Measurements from ENCODE around the gene HIPK2.
A peak's percentile ranks its signal among the peaks of the same experiment; 100 is the strongest.
"Not testable (repeated sequence)": the region's sequence is repeated elsewhere in the genome, so short reads cannot be mapped to it uniquely, and the experiment has no call there.

HIPK2 gene

DNA sequence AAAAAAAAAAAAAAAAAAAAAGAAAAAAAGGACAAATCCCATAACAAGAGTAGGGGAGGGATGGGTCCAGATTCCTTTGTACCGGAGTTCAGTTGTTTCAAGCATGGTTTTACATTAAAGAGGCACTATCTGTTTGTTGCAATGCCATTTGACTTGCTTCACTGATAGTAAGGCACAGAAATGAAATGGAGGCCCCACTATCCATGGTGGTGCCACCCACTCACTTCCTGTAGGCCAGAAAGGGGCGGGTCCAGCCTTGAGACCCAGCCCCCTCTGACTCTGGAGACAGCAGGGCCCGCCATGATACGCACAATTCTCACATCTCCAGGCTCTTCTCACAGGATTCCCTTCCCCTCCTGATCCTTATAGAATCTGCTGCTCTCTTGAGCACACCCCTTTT is 154.3 kb downstream of the HIPK2 start:
- peak in 1 of 2 donors; percentile 16 for DNase-seq (ENCODE audit: low read depth in 2 of 2)

DNA sequence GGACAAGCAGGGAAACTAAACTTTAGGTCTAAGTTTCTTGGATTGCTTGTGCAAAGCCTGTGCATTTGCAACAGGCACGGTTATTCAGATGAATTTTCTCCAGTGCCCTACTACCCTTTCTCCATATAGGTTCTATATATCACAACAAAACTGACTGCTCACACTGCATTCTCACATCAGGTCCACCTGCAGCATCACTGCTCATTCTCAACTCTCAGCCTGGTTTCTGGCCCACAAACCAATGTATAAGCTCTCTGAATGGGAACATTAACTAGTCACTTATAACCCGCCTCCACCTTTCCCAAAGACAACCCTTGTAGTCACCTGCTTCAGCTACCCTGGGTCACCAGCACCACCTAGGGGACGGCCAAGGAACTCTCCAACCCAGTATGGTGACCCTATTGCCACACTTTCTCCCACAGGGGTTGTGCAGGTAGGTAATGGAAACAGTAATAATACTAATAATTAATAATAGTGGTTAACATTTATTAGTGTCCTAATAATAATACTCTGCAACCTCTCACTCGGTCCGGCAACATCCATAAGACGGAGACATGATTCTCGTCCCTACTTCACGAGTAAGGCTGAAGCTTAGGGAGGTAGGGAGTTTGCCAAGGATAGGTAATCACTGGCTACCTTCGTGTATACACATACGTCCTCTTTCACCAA is 157.0 kb downstream of the HIPK2 start:
- DNase-seq (ENCODE audit: low read depth in 2 of 2): peak; percentile 32 to 35

DNA sequence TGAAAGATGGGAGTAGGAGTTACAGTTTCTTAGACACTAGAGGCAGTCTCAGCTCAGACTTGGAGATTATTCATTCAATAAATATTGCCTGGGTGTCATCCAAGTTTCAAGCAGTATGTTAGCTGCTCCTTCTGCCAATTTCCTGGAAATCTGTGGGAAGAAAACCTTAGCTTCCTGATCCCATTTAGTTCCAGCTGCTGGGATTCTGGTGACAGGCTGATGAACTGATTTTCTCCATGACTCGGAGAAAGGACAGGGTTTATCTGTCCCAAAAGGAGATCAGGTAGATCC is 158.5 kb downstream of the HIPK2 start:
- no peak for DNase-seq (ENCODE audit: low read depth in 2 of 2)

DNA sequence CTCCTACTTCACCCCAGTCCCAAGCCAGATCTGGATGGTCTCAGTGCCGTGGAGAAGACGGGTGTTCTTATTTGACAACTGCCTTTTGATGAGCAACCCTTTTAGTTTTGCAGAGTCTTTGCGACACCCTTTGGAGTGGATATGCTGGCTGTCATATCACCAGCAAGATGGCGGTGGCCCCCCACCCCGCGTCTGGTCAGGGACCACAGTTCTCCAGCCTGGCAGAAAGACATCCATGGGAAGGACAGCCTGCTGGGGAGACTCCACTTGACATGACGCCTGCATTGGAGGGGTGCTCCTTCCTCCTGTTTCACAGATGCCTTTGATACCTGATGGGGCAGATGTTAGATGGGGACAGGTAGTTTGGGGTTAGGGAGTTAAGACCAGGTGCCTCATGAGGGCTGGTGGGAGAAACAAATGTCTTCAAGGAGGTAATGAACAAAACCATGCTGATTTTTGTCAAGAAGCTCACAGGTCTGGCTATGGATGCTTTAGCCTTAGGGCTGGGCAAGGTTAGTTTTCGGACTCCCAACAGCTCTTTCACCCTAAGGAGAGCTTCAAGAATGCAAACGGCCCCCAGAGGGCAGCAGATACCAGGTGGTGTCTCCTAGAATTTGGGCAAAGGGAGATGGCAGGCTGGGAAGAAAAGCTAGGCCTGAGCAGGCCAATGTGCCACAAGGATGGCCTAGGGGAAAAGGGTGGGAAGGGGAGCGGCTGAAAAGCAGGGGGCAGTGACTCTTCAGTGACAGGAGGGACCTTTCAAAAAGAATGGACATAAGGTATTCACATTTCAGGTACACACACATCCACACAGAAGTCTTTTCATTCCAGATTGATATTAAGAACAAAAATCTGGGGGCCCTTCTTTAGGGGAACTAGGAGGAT is 159.1 kb downstream of the HIPK2 start:
- DNase-seq (ENCODE audit: low read depth in 2 of 2): peak in 1 of 2 donors; percentile 6

DNA sequence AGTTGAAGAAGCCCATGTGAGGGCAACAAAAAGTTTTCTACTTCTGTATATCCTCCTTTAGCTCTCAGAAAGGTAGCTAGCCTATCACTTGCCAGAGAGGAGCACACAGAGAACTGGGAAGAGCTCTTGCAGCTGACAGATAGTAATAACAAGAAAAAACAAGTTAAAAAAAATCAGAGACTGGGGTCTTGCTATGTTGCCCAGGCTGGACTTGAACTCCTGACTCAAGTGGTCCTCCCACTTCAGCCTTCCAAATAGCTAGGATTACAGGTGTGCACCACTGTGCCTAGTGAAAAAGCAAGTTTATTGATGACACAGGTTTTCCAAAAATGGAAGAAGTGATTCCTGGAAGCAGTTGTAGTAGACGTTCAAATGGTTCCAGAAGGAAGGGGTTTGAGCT is 160.7 kb downstream of the HIPK2 start:
- no peak for DNase-seq (ENCODE audit: low read depth in 2 of 2)

GRCh38 chr7:139614886-139615285 is 162.9 kb downstream of the HIPK2 start:
- DNase-seq (ENCODE audit: low read depth in 2 of 2): no peak

DNA sequence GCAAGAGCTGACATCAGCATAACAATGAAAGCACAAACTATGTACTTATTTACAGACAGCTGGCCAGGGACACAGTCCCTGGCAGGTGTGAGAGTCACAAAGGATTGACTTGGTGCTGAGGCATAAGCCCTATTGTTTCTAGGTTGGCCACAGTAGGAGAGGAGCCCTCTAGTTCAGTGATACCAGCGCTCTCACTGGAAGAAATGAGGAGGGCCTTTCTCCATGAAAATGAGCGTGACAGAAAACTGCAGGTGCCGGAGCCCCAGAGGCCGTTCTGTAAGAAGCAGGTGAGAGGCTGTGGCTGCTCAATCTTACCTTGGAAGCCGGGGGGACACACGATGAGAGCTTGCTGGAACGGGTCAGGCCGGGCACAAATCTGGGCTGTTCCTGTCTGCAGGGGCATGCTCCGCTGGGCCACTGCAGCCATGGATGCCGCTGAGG is 163.8 kb downstream of the HIPK2 start:
- no peak for DNase-seq (ENCODE audit: low read depth in 2 of 2)

GRCh38 chr7:139611556-139611955 is 166.2 kb downstream of the HIPK2 start:
- not testable (repeated sequence) for DNase-seq (ENCODE audit: low read depth in 2 of 2)

- no peak for DNase-seq (ENCODE audit: low read depth in 2 of 2)
These were observed 167.2 kb downstream of the HIPK2 start for GRCh38 chr7:139610595-139610994.

DNA sequence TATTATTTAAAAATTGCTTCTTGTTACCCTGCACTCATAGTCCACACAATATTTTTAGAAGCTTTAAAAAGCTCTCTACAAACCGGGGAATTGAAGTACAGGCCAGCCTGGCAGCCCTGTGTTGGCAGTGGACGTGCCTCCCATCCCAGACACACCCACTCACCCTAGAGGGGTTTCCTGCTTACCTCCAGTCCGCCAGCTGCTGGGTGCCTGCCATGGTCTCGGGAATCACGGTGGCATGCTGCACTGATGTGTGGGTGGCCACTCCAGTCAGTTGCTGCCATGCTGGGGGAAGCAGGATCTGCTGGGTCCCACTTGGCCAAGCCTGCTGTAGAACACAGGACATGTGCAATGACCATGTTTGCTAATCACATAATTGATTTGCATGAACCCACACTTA is 173.9 kb downstream of the HIPK2 start:
- DNase-seq (ENCODE audit: low read depth in 2 of 2): no peak

DNA sequence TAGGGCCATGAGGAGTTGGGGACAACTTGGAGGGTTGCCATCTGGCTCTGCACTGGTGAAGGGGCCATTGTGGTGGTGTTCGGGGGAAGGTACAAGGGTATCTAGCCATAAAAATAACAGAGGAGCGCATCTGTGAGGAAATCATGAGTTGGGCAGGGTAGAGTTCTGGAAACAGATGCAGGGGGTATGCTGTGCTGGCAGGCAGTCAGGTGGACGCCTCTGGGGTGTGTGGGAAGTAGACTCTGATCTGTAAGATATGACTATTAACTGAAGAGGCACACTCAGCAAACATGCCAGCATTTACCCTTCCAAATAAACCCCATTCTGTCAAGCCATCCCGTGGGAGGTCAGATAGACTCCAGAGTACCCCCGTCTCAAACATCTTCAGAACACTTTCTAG is 174.5 kb downstream of the HIPK2 start:
- DNase-seq (ENCODE audit: low read depth in 2 of 2): no peak

DNA sequence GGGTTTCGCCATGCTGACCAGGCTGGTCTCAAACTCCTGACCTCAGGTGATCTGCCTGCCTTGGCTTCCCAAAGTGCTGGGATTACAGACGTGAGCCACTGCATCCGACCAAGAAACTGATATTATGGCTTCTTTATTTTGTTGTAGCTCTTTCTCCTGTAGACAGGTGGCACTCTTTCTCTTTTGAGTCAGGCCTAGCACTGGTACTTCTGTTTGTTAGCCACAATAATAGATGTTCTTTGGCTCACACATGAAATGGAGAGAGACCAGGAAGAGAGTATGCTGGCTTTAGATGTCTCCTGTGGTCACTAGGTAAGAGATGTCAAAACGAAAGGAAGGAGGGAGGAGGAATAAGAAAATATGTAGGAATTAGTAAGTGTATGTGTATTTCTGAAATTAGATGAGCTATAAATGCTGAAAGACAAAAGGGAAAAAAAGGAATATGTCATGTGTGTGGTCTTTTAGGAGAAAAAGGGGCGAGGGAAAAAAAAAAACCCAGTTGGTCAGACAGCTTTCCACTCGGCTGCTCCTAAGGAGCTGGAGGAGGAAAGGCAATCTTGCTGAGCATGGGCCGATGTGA is 175.6 kb downstream of the HIPK2 start:
- DNase-seq (ENCODE audit: low read depth in 2 of 2): no peak

GRCh38 chr7:139601176-139601575 is 176.6 kb downstream of the HIPK2 start:
- no peak for DNase-seq (ENCODE audit: low read depth in 2 of 2)

DNA sequence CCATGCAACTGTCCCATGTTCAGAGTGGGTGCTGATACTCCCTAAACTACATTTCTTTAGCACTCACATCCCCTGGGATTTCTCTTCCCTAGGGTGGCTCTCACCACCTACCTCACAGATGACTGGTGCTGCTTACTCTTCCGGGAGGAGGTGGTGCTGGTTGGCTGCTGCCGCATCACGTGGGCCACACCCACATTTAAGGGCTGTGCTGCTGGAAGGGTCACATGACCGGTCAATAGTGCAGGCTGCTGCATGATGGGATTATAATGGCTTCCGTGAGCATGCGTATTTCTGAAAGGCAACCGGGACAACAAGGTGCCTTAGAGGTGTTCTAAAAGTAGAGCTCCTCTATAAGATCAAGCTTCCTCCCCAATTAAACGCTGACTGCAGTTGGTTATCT is 177.5 kb downstream of the HIPK2 start:
- no peak for DNase-seq (ENCODE audit: low read depth in 2 of 2)

- DNase-seq (ENCODE audit: low read depth in 2 of 2): no peak
These were observed 179.2 kb downstream of the HIPK2 start for GRCh38 chr7:139598642-139599041.

GRCh38 chr7:139597028-139597427 is 180.8 kb downstream of the HIPK2 start:
- DNase-seq (ENCODE audit: low read depth in 2 of 2): no peak

- no peak for DNase-seq (ENCODE audit: low read depth in 2 of 2)
These were observed 181.2 kb downstream of the HIPK2 start for GRCh38 chr7:139596626-139597025.

GRCh38 chr7:139595806-139596205 is 182.0 kb downstream of the HIPK2 start:
- DNase-seq (ENCODE audit: low read depth in 2 of 2): no peak

- DNase-seq (ENCODE audit: low read depth in 2 of 2): no peak
These were observed 182.8 kb downstream of the HIPK2 start for GRCh38 chr7:139594911-139595476.

DNA sequence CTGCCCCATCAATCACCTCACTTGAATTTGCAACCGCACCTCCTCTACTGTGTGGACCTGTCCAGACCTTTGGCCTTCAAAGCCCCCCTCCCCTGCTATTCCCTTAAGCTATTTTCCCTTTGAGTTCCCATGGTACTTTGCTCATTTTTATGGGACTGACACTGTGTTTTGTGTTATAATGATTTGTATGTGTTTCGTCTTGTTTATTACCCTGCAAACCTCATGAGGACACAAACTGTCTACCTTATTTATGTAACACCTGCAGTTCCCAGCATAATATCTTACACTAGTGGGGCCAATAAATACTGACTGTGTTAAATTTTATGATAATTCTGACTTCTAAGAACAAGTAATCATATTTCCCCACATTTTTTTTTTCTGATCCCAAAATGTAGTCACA is 183.7 kb downstream of the HIPK2 start:
- no peak for DNase-seq (ENCODE audit: low read depth in 2 of 2)

- DNase-seq (ENCODE audit: low read depth in 2 of 2): no peak
These were observed 184.9 kb downstream of the HIPK2 start for GRCh38 chr7:139592801-139593461.

GRCh38 chr7:139591550-139592195 is 186.1 kb downstream of the HIPK2 start:
- no peak for DNase-seq (ENCODE audit: low read depth in 2 of 2)
